HG02763 (cell line): ENCODE data around the gene THAP12.

Experiments
- ATAC-seq: cut with Tn5 transposase; IDR thresholded peaks from one replicate; pipeline ENCODE4 v1.9.1; 2021; ENCODE audit warnings: mild to moderate bottlenecking, moderate library complexity; ENCODE audit not compliant: unreplicated experiment

Gene THAP12

DNA sequence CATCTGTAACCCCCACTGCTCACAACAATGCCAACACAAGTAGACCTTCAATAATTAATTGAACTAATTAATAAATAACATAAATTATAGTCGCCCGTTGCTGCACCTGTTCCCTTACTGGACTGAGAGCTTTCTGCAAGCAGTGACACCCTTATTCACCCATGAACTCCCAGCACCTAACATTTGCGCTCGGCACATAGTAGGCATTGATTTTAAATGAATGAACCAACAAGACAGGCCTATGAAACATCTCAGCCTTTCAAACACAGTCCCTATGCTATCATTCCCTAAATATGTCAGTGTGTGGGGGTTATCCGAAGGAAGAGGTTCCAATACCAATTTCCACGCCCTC is 1.1 kb downstream of the THAP12 start:
- ATAC-seq = no peak

DNA sequence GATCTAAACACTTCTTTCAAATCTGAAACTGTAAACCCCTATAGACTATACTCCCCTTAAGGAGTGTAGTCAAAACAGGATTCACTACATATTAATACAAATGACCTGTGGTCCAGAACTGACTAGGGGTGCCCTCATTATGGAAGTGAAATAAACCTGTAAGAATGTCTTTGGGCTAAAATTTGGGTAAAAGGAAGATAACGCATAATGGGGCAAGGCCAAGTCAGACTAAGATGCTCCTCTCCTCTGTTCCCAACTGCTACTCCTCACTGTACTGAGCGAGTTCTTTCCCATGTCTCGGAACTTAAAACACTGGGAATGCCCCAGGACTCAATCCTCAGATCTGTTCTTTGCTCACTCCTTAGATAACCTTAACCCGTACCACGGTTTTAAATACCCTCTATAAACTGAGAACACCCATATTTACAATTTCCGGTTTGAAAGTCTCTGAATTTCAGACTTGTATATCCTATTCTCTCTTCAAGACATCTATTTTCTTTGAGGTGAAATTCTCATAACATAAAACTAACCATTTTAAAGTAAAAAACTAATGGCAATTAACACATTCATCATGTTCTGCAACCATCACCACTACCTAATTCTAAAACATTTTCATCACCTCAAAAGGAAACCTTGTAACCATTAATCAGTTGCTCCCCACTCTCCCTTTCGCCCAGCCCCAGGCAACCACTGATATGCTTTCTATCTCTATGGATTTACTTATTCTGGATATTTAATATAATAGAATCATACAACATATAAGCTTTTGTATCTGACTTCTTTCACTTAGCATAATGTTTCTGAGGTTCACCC is 4.0 kb downstream of the THAP12 start:
- no peak for ATAC-seq

DNA sequence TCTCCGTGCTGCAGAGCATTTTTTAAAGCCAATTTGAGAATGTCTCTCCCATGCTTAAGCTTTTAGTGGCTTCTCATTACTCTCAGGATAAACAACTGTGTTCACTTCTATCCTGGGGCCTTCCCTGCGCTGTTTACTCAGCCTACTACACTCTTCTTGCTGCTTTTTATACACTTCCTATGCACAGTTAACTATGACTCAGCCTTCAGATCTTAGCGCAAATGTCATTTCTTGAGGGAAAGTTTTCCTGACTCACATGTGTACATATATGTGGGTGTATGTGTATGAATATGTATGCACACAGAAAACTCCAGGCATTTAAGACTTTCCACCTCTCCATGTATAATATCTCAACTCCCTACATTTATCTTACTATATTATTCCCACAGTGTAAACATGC is 9.8 kb downstream of the THAP12 start:
- ATAC-seq = no peak

DNA sequence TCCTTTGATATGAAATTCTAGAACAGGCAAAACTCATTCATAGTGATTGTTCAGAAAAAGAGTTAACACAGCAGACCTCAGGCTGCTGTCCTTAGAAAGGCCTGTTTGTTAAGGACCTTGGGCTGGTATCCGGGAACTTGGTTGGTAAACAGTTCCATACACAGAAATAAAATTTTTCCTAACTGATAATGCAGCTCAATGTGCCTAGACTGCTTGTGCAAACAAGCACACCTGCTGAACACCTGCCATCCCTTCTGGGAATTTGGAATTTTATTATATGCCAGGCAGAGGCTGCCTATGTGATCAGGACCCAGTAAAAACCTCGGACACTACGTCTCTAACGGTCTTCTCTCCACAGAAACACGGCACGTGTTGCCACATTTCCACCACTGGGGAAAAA is 11.5 kb downstream of the THAP12 start:
- no peak for ATAC-seq

DNA sequence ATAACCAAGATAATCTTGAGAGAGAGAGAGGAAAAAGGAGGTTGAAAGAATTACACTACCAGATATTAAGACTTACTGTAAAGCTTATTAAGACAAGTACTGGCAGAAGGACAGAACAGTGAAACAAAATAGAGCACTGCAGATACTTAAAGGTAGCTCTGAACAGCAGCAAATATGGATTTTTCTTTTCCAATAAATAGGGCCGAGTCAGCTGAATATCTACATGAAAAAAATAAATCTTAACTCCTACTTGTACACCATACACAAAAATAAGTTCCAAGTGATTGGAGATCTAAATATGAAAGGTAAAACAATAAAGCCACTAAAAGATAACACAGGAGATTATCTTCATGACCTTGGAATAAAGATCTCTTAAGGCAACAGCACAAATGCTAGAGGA is 12.4 kb downstream of the THAP12 start:
- ATAC-seq = no peak

DNA sequence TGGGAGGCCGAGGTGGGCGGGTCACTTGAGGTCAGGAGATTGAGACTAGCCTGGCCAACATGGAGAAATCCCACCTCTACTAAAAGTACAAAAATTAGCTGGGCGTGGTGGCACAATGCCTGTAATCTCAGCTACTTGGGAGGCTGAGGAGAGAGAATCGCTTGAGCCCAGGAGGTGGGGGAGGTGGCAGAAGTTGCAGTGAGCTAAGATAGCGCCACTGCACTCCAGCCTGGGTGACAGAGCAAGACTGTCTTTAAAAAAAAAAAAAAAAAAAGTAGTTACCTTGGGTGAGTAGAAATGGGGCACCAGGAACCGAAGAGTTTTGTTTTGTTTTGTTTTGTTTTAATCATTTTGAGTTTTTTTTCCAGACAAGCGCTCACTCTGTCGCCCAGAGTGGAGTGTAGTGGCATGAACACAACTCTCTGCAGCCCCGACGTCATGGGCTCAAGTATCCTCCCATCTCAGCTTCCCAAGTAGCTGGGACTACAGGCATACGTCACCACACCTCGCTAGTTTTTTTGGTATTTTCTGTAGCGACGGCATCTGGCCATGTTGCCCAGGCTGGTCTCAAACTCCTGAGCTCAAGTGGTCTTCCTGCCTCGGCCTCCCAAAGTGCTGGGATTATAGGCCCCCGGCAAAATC is 15.8 kb downstream of the THAP12 start:
- ATAC-seq = no peak

DNA sequence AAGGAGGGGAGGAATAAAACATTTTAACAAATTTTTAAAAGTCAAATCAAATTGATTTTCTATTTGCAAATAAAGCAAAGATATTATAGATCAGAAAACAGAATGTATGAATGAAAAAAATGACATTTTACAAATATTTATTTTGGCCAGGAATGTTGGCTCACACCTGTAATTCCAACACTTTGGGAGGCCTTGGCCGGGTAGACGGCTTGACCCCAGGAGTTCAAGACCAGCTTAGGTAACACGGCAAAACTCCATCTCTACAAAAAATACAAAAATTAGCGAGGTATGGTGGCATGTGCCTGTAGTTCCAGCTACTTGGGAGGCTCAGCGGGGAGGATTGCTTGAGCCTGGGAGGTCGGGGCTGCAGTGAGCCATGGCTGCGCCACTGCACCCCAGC is 18.2 kb downstream of the THAP12 start:
- ATAC-seq = no peak

DNA sequence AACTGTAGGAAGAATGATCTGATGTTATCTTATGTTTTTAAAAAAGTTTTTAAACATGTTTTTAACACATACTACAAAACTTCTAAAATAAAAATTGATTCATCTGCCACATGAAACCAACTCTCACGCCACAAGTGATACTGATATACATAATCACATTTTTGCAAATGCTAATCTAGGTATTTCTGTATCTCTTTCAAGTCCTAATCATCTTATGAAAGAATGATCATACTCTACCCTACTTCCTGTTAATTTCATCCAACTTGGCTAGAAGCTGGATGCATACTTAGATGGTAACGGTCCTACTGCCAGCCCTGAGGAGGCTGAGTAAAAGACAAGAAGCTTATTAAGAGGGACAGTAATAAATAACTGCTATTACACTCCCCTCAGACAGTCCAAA is 19.2 kb downstream of the THAP12 start:
- ATAC-seq = no peak

DNA sequence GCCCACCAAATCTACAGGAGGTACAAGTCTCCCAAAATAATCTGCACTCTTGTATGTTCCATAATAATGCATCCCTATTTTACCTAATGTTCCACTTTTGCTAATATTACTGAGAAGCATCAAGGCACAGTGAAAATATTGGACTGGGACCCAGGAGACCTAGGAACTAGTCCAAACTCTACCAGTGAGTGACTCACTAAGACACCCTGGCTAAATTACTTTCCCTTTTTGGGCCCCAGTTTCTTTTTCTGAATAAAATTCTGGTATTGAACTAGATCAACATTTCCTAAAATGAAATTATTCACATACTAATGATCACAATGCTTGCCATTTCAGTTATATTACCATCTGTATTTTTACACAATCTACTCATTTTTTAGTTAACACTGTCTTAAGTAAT is 19.6 kb downstream of the THAP12 start:
- ATAC-seq = no peak

DNA sequence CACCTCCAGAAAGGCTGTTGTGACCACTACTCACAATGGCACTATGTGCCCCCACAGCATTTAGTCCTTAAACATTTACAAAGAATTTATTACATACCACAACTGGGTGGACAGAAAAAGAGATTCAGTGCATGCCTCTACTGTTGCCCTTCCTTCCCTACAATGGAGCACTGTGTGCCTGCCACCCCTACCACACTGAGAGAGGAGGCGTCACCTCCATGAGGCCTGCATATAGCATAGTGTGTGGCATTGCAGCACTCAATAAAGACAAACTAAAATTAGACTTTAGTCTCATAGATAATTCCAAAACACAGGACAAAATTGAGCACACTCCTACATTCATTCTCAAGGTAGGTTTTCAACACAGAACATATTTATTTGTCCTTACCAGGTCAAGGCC is 25.8 kb downstream of the THAP12 start:
- no peak for ATAC-seq

DNA sequence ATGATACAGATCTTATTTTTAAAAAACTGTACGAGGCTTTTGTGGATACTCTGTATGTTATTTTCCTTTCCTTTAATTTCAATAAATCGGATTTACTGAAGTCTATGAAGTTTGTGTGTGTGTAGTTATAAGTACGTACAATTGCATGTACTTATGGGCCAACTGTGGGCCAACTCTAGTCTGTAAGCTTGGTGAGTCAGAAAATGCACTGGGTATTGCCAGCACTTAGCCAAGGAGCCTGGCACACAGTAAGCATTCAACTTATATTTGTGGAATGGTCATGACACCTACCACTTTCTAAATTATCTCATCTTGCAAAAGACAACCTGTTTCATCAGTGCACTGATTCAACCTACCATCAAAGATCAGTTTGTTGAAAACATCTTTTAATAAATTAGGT is 32.6 kb downstream of the THAP12 start:
- ATAC-seq = no peak

DNA sequence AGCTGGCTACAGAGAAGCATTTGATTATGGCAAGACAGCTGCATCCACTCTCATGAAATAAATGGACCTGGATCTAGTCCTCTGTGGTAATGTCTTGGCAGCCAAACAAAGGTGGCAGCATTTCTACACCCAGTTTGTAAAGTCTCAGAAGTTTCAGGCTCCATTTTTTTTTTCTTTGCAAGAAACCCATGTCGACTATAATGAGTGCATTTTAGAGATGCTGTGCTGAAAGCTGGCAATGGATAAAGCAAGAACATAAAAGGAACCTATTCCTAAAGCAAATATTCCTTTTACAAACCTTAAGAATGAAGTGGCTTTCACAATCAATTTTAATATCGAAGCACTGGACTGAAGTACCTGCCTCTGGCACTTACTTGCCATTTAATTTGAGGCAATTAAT is 33.5 kb downstream of the THAP12 start:
- no peak for ATAC-seq

DNA sequence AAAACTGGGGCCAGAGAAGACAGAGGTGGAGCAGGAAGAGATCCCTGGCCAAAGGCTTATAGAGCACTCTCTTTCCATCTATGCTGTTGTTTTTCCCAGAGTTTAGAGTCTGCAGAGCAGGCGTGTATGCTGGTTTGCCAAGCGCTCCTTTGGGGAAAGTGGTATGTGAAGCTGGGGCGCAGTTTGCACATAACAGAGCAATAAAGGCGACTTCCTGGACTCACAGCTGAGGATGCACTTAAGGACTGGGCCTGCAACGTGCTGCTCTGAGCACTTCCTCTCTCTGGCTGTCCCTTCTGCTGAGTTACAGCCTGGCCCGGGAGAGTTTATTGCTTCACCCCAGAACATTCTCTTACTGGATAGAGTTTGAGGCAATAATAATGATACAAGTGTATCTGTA is 41.7 kb downstream of the THAP12 start:
- ATAC-seq = no peak

DNA sequence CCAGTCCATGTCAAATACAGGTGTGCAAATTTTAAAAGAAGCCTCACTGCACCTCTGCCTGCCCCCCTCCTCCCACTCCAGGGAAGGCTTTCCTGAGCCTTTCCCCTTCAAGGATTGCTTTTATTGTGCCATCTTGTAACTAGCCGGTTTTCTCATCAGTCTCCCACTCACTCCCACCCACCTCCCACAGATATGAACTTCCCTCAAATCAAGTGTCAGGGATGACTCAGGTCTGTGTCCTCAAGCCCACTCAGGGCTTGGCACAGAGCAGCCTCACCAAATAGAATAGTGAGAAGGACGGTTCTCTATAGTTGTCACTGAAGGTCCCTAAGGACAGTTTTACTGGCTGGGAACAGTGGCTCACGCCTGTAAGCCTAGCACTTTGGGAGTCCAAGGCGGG is 43.0 kb downstream of the THAP12 start:
- no peak for ATAC-seq

DNA sequence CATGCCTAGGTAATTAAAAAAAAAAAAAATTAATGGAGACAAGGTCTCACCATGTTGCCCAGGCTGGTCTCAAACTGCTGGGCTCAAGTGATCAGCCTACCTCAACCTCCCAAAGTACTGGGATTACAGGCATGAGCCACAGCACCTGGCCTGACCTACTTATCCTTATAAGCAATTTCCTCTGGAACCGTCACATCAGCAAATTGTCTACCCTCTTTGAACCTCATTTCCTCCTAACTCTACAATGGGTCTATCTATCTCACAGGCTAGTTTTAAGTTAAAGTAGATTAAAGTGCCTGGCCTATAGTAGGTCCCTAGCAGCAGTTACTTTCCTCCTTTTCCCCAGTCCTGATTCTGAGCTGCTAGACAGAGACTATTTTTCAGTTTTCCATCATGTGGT is 43.5 kb downstream of the THAP12 start:
- ATAC-seq = no peak

DNA sequence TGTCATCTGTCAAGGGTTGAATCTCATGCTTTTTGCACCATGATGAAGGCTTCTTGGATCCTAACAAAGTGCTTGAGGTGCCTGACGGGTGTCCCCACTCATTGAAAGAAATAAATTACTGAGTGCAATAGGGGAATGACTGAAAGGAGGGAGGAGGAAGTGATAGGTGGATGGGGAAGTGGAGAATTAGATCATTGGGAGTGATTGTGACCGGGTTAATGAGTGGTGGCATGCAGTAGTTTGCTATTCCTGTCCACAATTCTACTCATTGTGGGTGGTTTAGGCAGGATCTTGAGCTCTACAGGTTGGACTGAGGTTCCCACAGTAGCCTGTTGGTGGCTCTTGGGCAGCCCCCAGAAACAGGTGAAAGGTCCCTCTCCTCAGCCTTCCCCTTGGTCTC is 44.3 kb downstream of the THAP12 start:
- no peak for ATAC-seq

DNA sequence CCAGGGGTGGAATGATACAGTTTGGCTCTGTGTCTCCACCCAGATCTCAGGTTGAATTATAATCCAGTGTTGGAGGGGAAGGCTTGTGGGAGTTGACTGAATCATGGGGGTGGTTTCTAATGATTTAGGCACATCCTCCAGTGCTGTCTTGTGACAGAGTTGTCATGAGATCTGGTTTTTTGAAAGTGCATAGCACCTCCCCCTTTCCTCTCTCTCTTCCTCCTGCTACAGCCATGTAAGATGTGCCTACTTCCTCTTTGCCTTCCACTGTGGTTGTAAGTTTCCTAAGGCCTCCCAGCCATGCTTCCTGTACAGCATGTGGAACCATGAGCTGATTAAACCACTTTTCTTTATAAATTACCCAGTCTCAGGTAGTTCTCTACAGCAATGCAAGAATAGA is 45.1 kb downstream of the THAP12 start:
- no peak for ATAC-seq

DNA sequence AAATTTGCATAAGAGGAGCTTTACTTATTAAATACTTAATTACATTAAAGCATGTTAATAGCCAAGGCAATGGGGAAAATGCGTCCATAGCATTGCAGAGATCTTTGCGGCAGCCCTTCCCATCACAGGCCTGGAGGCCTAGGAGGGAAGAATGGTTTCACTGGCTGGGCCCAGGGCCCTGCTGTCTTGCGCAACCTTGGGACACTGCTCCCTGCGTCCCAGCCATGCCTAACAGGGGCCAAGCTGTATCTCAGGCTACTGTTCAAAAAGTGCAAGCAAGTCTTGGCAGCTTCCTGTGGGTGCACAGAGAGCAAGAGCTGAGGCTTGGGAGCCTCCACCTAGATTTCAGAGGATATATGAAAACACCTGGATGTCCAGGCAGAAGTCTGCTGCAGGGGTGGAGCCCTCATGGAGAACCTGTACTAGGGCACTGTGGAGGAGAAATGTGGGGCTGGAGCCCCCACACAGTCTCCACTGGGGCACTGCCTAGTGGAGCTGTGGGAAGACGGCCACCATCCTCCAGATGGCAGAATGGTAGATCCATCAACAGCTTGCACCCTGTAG is 46.0 kb downstream of the THAP12 start:
- no peak for ATAC-seq

DNA sequence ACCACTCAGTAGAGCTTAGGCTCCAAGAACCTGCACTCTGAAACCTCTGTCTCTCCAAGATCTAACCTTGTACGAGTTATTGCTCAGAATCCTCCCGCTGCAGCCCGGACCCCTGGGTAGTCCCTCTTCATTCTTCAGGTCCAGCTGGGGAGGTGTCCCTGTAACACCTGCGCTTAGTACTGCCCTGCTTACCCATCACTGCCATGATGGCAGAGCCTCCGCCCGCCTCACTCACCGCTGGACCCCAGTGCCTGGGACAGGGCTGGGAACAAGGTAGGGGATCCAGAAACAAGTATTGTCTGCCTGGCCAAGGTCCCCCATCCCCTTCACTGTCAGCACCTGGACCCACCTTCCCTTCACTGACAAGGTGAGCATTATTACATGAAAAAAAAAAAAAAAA is 50.3 kb downstream of the THAP12 start:
- ATAC-seq = no peak

DNA sequence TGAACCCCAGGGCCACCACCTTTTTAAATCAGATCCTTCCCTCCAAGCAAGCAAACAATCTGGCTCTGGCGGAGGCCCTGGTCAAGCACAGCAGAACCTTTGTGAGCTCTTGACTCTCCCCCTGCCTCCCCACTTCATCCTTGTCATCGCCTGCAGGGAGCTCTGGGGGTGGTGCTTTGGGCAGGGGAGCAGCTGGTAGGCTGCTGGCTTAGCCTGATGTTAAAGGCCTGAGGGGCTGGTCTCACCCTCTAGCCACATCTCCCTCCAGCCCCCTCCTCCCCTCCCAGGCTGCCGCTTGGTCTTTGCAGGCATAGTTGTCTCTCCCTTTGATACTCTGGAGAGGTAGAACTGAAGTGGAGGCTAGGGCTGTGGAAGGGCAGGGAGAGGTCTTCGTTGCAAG is 50.9 kb downstream of the THAP12 start:
- no peak for ATAC-seq

DNA sequence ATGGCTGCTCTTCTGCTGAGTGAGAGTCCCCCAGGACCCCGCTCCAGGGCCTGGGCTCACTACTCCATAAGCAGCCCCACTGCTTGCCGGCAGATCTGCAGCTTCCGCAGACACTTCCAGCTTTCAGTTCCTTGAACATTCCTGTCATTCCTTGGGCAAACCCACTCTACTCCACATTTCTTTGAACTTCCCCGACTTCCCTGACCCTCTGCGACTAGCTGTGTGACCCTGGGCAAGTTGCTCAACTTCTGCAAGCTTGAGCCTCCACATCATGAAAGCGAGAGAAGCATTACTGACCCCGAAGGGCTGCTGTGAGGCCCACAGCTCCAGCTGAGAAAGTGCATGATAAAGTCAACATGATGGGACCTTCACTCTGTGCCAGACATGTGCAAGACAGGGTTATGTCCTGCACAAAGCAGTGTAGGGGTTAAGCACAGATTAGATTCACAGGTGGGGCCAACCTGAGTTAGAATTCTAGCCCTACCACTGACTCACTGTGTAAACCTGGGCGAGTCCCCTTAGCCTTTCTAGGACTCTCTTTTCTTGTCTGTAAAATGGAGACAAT is 51.8 kb downstream of the THAP12 start:
- ATAC-seq = no peak

DNA sequence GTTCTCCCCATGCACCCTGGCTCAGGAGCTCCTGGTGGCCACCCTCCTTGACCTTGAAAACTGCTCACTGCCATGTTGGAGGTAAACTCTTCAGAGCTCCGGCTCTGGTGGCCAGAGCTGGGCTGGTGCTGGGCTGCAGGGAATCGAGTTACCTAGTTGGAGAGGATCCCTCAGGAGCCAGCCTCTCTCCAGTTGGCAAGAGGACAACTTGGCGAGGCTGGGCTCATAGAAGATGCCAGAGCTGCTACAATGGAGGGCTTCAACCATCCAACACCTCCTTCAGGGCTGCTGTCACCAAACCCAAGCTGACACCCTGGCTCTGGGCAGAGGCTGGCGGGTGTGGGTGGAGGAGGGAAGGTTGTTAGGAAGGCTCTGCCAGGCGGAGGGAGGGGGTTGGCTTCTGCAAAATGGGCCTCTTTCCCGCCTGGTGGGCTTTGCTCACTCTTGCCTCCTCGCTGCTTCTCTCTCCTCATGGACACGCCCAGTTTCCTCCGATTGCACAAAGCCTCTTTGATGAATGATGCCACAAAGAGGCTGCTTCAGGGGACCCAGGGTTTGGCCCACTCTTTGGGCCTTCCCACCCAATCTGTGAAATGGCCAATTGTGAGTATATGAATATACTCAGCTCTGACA is 53.1 kb downstream of the THAP12 start:
- ATAC-seq = no peak
